Mesenchymal stem cell (in vitro differentiated cells and primary cell): ENCODE results near the gene MAN1B1.

ENCODE experiments used
- DNase-seq: peaks from one replicate; pipeline ENCODE4 v3.0.0-alpha.2; 2013
- H2AFZ ChIP-seq: one replicate; pipeline ENCODE4 v1.6.1; 2013; ENCODE audit warnings: low read depth, mild to moderate bottlenecking, control low read depth, inconsistent platforms, low read length, moderate library complexity
- H2AK5ac ChIP-seq: 2 replicates; pipeline ENCODE4 v1.6.1; 2013; ENCODE audit warnings: low read length, moderate library complexity, mild to moderate bottlenecking, inconsistent platforms; ENCODE audit not compliant: severe bottlenecking
- H2BK120ac ChIP-seq: one replicate; pipeline ENCODE4 v1.6.1; 2013; ENCODE audit warnings: low read depth, mild to moderate bottlenecking, inconsistent platforms, low read length, moderate library complexity
- H2BK12ac ChIP-seq, 2 experiments: one replicate each; pipeline ENCODE4 v1.6.1; 2013; ENCODE audit warnings: inconsistent platforms in 2 of 2, low read length in 2 of 2, mild to moderate bottlenecking in 2 of 2, moderate library complexity in 2 of 2, control low read depth in 1 of 2
- H2BK15ac ChIP-seq: one replicate; pipeline ENCODE4 v1.6.1; 2013; ENCODE audit warnings: mild to moderate bottlenecking, low read depth, inconsistent platforms; ENCODE audit not compliant: poor library complexity, severe bottlenecking
- H2BK5ac ChIP-seq: 2 replicates; pipeline ENCODE4 v1.6.1; 2013; ENCODE audit warnings: low read depth, mild to moderate bottlenecking, low read length, control low read depth, inconsistent platforms; ENCODE audit not compliant: poor library complexity, severe bottlenecking
- H3K14ac ChIP-seq, 2 experiments: one replicate each; pipeline ENCODE4 v1.6.1; 2013; ENCODE audit warnings: inconsistent platforms in 2 of 2, low read length in 2 of 2, control low read depth in 1 of 2, mild to moderate bottlenecking in 1 of 2, moderate library complexity in 1 of 2
- H3K18ac ChIP-seq, 2 experiments: one replicate each; pipeline ENCODE4 v1.6.1; 2013; ENCODE audit warnings: inconsistent platforms in 2 of 2, low read length in 2 of 2, control low read depth in 1 of 2, low read depth in 1 of 2, mild to moderate bottlenecking in 1 of 2
- H3K23ac ChIP-seq, 2 experiments: one replicate each; pipeline ENCODE4 v1.6.1; 2013; ENCODE audit warnings: inconsistent platforms in 2 of 2, low read length in 2 of 2, mild to moderate bottlenecking in 2 of 2, moderate library complexity in 2 of 2, control low read depth in 1 of 2
- H3K27ac ChIP-seq: 2 replicates; pipeline ENCODE4 v1.5.1; 2013; ENCODE audit warnings: mild to moderate bottlenecking, moderate library complexity, low read length, control low read depth, inconsistent platforms; ENCODE audit not compliant: poor library complexity, severe bottlenecking
- H3K27me3 ChIP-seq, 2 experiments: 2 replicates each; pipeline versions ENCODE4 v1.6.1 to v1.7.0; 2013; ENCODE audit warnings: low read length in 2 of 2, mild to moderate bottlenecking in 2 of 2, moderate library complexity in 2 of 2, control low read depth in 1 of 2, inconsistent platforms in 1 of 2; ENCODE audit not compliant: control insufficient read depth in 1 of 2, insufficient read depth in 1 of 2
- H3K36me3 ChIP-seq, 2 experiments: 2 replicates each; pipeline versions ENCODE4 v1.6.1 to v1.7.0; 2013; ENCODE audit warnings: low read length in 2 of 2, control low read depth in 1 of 2, inconsistent platforms in 1 of 2, low read depth in 1 of 2, mild to moderate bottlenecking in 1 of 2; ENCODE audit not compliant: insufficient read depth in 2 of 2, control insufficient read depth in 1 of 2
- H3K4ac ChIP-seq, 2 experiments: one replicate each; pipeline ENCODE4 v1.6.1; 2013; ENCODE audit warnings: inconsistent platforms in 2 of 2, low read length in 2 of 2, mild to moderate bottlenecking in 2 of 2, moderate library complexity in 2 of 2, control low read depth in 1 of 2, low read depth in 1 of 2
- H3K4me1 ChIP-seq: 2 replicates; pipeline ENCODE4 v1.6.1; 2013; ENCODE audit warnings: low read depth, low read length, control low read depth; ENCODE audit not compliant: control insufficient read depth, insufficient read depth
- H3K4me2 ChIP-seq: 2 replicates; pipeline ENCODE4 v1.6.1; 2013; ENCODE audit warnings: low read length, mild to moderate bottlenecking, inconsistent platforms; ENCODE audit not compliant: poor library complexity, severe bottlenecking
- H3K4me3 ChIP-seq, 2 experiments: 2 replicates each; pipeline versions ENCODE4 v1.5.1 to v1.7.0; 2013; ENCODE audit warnings: low read length in 2 of 2, mild to moderate bottlenecking in 2 of 2, control low read depth in 1 of 2, low read depth in 1 of 2; ENCODE audit not compliant: insufficient read depth in 1 of 2
- H3K79me1 ChIP-seq: replicated peaks from 2 replicates; pipeline ENCODE4 v1.6.1; 2013; ENCODE audit warnings: mild to moderate bottlenecking, control low read depth, low read length, inconsistent platforms; ENCODE audit not compliant: poor library complexity, severe bottlenecking
- H3K9ac ChIP-seq: 2 replicates; pipeline ENCODE4 v1.7.0; 2013; ENCODE audit warnings: mild to moderate bottlenecking, low read length, moderate library complexity
- H3K9me3 ChIP-seq: 2 replicates; pipeline ENCODE4 v1.7.0; 2013; ENCODE audit warnings: mild to moderate bottlenecking, low read length; ENCODE audit not compliant: control insufficient read depth
- H4K8ac ChIP-seq: one replicate; pipeline ENCODE4 v1.6.1; 2013; ENCODE audit warnings: inconsistent platforms, mild to moderate bottlenecking, low read length, moderate library complexity
- H4K91ac ChIP-seq: one replicate; pipeline ENCODE4 v1.6.1; 2013; ENCODE audit warnings: mild to moderate bottlenecking, low read length, inconsistent platforms
- WGBS: methylation state at CpG from one replicate; pipeline ENCODE4 v1.1.7; 2013; ENCODE audit warnings: mixed read lengths; 5-methylcytosine and 5-hydroxymethylcytosine counted together

The MAN1B1 gene

DNA sequence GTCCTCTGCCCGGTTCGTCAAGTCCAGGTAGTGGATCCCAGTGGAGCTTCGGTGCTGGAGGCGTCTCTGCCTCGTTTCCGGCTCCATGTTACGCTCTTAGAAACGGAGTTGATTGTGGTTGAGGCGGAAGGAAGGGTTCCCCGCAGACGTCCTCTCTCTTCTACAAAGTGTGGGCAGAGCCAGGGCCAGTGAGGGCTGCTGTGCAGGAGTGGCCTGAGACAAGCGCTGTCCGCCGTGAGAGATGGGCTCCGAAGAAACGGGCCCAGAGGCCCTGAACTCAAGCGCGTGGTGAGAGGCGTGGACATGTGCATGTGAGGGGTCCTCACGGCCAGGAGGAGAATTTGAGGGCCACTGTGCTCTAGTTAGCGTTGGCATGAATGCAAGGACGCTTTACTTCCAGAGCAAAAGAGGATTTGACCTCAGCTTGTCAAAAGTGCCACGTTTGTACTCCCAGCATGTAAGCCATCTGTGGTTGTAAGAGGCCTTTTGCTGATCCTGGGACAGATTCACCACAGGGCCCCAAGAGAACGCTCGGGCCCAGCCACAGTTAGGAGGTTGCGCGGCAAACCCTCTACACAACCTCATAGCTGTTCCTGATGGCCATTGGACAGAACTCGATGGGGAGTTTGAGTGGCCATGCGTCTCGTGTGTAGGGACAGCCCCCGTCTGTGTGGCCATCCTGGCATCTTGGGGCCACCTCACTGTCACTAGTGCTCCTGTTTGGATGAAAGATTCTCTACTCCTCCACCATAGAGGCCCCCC, 10.2 kb downstream of the MAN1B1 start:
- Histone ChIP-seq H4K8ac (peak overlapping the region; percentile 46), H3K9me3 (no peaks in the 10 kb centered on the region), H2BK120ac (no peak overlapping the region), H3K9ac (no peak overlapping the region), H3K4me1 (peaks cover 2% of the 10 kb centered on the region), H2BK15ac (peak overlapping the region; percentile 13), H3K4ac (no peak overlapping the region), H2AFZ (no peak overlapping the region), H3K79me1 (peaks cover 37% of the 10 kb centered on the region), H3K4me3 (peak overlapping the region in 1 of 2 experiments; percentile 26), H3K14ac (no peak overlapping the region), H3K27ac (no peak overlapping the region), H2BK12ac (no peak overlapping the region), H4K91ac (no peak overlapping the region), H2BK5ac (no peak overlapping the region), H3K18ac (no peak overlapping the region), H2AK5ac (no peak overlapping the region), H3K27me3 (no peaks in the 10 kb centered on the region), H3K23ac (no peak overlapping the region), H3K36me3 (peaks cover 66 to 74% of the 10 kb centered on the region in 2 experiments), H3K4me2 (no peak overlapping the region)
- no peak for DNase-seq
- WGBS: 97% methylated on average over 31 of the region's 31 CpGs

DNA sequence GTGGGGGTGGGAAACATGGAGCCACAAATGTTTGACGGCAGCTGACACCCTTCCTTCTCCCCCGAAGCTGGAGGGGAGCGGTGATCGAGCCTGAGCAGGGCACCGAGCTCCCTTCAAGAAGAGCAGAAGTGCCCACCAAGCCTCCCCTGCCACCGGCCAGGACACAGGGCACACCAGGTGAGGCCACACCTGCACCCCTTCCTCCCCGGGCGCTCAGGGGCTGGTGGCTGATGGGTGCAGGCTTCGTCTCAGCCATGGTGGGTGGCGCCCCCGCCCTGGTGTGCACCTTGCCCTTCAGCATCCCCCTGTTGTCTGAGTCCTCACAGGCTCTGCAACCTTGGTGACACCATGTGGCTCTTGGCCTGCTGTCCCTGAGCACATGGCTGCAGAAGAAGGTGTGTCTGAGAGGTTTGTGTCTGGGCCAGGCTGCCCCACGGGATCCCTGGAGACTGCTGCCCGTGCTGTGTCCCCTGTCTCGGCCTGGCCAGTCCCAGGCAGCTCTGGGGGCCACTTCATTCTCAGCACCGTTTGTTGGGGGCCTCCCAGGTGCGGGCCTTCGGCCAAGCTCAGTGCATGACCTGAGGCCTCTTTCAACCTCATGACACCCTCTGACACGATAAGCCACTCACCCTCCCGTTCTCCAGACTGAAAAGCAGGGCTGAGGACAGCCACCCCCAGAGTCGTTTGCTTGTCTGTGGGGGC, 11.1 kb downstream of the MAN1B1 start:
- Histone ChIP-seq H2AK5ac (no peak overlapping the region), H3K4me1 (peaks cover 2% of the 10 kb centered on the region), H3K4me3 (no peak overlapping the region), H3K18ac (no peak overlapping the region), H2BK15ac (no peak overlapping the region), H3K36me3 (peaks cover 73 to 74% of the 10 kb centered on the region in 2 experiments), H4K8ac (no peak overlapping the region), H3K27ac (no peak overlapping the region), H3K23ac (no peak overlapping the region), H2BK5ac (no peak overlapping the region), H3K14ac (no peak overlapping the region), H3K27me3 (no peaks in the 10 kb centered on the region), H3K9ac (no peak overlapping the region), H3K4me2 (no peak overlapping the region), H2AFZ (no peak overlapping the region), H4K91ac (no peak overlapping the region), H2BK120ac (no peak overlapping the region), H3K9me3 (no peaks in the 10 kb centered on the region), H2BK12ac (no peak overlapping the region), H3K4ac (no peak overlapping the region), H3K79me1 (peaks cover 34% of the 10 kb centered on the region)
- WGBS: 98% methylated on average over 20 of the region's 20 CpGs
- DNase-seq: no peak

DNA sequence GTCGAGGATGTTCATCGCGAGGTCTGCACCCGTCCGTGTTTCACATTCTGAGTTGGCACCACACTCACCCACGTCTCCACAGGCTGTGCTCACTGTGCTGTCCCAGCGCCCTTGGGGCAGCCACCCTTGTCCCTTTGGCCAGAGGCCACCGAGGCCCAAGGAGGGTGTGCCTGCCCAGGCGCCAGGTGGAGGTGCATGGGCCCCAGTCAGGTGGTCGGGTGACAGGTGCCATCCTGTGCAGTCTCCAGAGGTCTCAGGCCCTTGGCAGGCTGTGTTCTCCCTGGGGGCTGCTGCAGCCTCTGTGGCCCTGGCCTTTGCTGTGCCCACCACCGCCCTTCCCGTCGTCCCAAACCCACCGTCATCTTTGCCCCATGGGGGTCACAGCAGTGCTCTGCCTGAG, 12.4 kb downstream of the MAN1B1 start:
- no peak overlapping the region for H3K4me2 ChIP-seq
- peaks cover 2% of the 10 kb centered on the region for H3K4me1 ChIP-seq
- H4K8ac ChIP-seq: no peak overlapping the region
- no peak overlapping the region for H2AFZ ChIP-seq
- H3K9me3 ChIP-seq: no peaks in the 10 kb centered on the region
- DNase-seq: no peak
- no peak overlapping the region for H3K27ac ChIP-seq
- peaks cover 34% of the 10 kb centered on the region for H3K79me1 ChIP-seq
- H2AK5ac ChIP-seq: no peak overlapping the region
- no peak overlapping the region for H3K9ac ChIP-seq
- no peak overlapping the region for H2BK5ac ChIP-seq
- H2BK12ac ChIP-seq: no peak overlapping the region
- no peak overlapping the region for H3K18ac ChIP-seq
- no peak overlapping the region for H3K4ac ChIP-seq
- no peak overlapping the region for H2BK15ac ChIP-seq
- no peak overlapping the region for H3K14ac ChIP-seq
- H3K27me3 ChIP-seq: no peaks in the 10 kb centered on the region
- H3K36me3 ChIP-seq: peaks cover 81 to 84% of the 10 kb centered on the region in 2 experiments
- no peak overlapping the region for H2BK120ac ChIP-seq
- no peak overlapping the region for H3K23ac ChIP-seq
- no peak overlapping the region for H4K91ac ChIP-seq
- WGBS: 97% methylated on average over 14 of the region's 14 CpGs
- H3K4me3 ChIP-seq: no peak overlapping the region

GRCh38 chr9:137103206-137103999, 16.6 kb downstream of the MAN1B1 start:
- no peak overlapping the region for H3K27ac ChIP-seq
- no peak overlapping the region for H3K9ac ChIP-seq
- no peak overlapping the region for H3K4me3 ChIP-seq
- 96% methylated on average over 37 of the region's 37 CpGs for WGBS
- H4K8ac ChIP-seq: no peak overlapping the region
- H3K14ac ChIP-seq: no peak overlapping the region
- no peak overlapping the region for H3K4ac ChIP-seq
- no peak overlapping the region for H2BK120ac ChIP-seq
- no peak overlapping the region for H2BK12ac ChIP-seq
- no peak overlapping the region for H2AFZ ChIP-seq
- H3K18ac ChIP-seq: no peak overlapping the region
- no peak overlapping the region for H3K4me2 ChIP-seq
- peaks cover 33% of the 10 kb centered on the region for H3K79me1 ChIP-seq
- H3K27me3 ChIP-seq: no peaks in the 10 kb centered on the region
- H2AK5ac ChIP-seq: no peak overlapping the region
- no peak overlapping the region for H3K23ac ChIP-seq
- H3K4me1 ChIP-seq: no peaks in the 10 kb centered on the region
- peaks cover 93 to 95% of the 10 kb centered on the region in 2 experiments for H3K36me3 ChIP-seq
- H4K91ac ChIP-seq: no peak overlapping the region
- H2BK5ac ChIP-seq: no peak overlapping the region
- no peak for DNase-seq
- no peaks in the 10 kb centered on the region for H3K9me3 ChIP-seq
- H2BK15ac ChIP-seq: no peak overlapping the region
